ENCODE data around the gene ABCA1.

The ABCA1 gene

GRCh38 chr9:104851546-104851920 lies 76.4 kb downstream of the ABCA1 start:
- TF ChIP-seq, protein P1, sequence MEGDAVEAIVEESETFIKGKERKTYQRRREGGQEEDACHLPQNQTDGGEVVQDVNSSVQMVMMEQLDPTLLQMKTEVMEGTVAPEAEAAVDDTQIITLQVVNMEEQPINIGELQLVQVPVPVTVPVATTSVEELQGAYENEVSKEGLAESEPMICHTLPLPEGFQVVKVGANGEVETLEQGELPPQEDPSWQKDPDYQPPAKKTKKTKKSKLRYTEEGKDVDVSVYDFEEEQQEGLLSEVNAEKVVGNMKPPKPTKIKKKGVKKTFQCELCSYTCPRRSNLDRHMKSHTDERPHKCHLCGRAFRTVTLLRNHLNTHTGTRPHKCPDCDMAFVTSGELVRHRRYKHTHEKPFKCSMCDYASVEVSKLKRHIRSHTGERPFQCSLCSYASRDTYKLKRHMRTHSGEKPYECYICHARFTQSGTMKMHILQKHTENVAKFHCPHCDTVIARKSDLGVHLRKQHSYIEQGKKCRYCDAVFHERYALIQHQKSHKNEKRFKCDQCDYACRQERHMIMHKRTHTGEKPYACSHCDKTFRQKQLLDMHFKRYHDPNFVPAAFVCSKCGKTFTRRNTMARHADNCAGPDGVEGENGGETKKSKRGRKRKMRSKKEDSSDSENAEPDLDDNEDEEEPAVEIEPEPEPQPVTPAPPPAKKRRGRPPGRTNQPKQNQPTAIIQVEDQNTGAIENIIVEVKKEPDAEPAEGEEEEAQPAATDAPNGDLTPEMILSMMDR (conservative IDR thresholded peaks at IDR 0.05; ENCODE audit: low read depth, low read length) = no peak
- DNase-seq (ENCODE audit: low read depth) = no peak
- no peak overlapping the region for H3K4me3 ChIP-seq (ENCODE audit: low read length)

DNA sequence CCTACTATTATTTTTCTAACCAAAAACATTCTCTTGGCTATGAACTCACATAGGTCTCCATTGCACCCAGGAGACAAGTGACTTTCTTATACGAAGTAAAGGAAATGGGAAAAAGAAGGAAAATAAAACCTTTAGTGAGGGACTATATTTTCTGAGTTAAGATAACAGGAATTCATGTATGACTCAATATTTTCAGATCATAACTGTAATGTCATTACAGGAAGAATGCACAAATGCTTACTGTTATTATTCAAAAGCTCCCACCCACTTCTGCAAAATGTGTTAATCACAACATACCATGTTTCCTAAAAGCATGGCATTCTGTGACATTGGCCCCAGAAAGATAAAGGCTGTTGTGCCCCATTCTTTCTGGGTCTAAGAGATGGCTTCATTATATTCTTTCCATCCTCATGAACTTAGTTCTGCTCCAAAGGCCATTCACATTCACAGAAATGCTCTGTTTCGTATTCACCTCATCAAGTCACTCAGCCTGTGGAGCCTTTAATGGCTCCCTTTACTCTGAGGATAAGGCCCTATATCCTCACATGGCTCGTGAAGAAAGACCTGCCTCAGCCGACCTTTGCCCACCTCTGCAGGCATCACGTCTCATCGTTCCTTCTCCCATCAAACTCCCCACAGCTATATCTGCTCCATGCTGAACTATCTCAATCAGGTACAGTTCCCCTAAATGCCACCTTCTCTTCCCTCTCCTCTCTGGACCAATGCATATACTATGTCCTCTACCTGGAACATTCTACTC lies 77.0 kb downstream of the ABCA1 start:
- H3K4me3 ChIP-seq (ENCODE audit: low read length) = no peak overlapping the region
- TF ChIP-seq, protein P1 (conservative IDR thresholded peaks at IDR 0.05; ENCODE audit: low read depth, low read length) = no peak
- DNase-seq (ENCODE audit: low read depth) = no peak

DNA sequence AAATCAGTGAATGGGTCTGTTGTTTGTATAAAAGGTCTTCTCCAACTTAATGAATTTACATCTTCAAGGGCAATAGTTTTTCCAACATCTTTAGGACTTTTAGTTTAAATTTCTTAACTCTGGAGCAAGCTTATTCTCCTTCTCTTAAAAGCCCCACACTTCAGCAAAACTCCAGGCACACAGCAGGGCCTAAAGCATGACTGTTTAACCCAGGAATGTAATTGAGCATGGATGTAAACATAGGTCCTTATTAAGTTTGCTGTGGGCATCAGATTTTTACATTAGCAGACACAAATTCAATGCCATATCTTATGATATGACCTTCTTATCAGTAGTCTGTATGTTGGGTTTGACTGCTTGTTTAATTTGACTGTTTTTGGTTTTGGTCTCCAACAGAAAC lies 78.9 kb downstream of the ABCA1 start:
- TF ChIP-seq, protein P1 (conservative IDR thresholded peaks at IDR 0.05; ENCODE audit: low read depth, low read length) = no peak
- DNase-seq (ENCODE audit: low read depth) = no peak
- H3K4me3 ChIP-seq (ENCODE audit: low read length) = no peak overlapping the region

DNA sequence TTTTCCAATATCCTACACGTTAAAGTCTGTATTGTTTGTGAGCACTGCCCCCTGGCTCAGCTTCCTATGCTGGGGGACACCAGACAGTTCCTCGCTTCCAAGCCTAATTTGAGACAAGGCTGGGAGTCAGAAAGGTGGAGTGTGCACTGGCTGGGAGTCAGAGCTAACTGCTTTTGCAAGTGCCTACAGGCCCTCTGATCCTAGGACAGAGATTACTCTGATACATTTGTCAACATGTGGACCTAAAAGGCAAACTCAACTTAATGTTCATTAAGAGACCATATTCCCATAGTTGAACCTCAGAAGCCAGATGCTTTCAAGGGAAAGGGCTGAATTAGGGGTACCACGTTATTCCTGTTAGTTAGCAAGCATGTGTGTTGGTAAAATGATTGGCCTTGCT lies 83.2 kb downstream of the ABCA1 start:
- TF ChIP-seq, protein P1 (conservative IDR thresholded peaks at IDR 0.05; ENCODE audit: low read depth, low read length) = no peak
- no peak overlapping the region for H3K4me3 ChIP-seq (ENCODE audit: low read length)
- DNase-seq (ENCODE audit: low read depth) = no peak

DNA sequence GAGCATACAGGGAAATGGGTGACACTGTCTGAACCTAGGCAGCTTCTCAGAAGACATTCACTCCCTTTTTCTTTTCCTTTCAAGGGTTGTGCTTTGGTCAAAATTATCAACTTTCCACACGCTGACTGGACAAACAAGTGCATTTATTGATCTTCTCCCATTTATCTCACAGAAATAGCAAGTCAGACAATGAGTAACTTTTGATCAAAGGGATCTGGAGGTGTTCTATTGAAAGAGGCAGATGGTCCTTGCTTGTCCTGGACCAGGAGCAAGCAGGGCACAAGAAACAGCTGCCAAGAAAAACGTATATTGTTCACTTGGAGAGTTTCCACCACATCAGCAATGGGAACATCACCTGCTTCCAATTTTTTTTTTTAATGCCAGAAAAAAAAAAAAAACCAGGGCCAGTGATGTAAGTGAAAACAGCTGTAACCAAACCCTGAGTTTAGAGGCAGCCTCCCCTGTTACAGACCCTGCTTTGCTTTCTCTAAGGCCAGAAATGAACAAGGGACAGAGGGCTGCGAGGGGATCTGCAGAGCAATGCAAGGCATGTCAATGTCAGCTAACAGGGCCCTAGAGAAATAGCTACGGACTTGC lies 84.2 kb downstream of the ABCA1 start:
- TF ChIP-seq, protein P1 (conservative IDR thresholded peaks at IDR 0.05; ENCODE audit: low read depth, low read length) = no peak
- DNase-seq (ENCODE audit: low read depth) = no peak
- H3K4me3 ChIP-seq (ENCODE audit: low read length) = no peak overlapping the region

DNA sequence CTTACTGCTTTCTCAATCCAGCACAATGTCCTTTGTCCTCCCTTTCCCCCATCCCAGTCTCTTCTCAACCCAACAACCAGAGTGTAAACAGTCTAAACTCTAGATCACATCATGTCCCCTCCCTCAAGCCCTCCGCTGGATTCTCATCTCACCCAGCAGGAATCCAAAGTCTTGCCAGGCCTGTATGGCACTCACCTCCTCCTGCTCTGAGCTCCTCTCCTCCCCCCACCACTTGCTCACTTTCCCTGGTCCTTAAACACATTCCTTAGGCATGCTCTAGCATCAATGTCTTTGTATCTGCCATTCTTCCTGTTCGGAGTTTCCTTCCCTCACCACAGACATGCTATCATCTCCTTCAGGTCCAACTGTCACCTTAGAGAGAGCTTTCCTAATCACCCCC lies 85.3 kb downstream of the ABCA1 start:
- no peak overlapping the region for H3K4me3 ChIP-seq (ENCODE audit: low read length)
- DNase-seq (ENCODE audit: low read depth) = no peak
- TF ChIP-seq, protein P1 (conservative IDR thresholded peaks at IDR 0.05; ENCODE audit: low read depth, low read length) = no peak

DNA sequence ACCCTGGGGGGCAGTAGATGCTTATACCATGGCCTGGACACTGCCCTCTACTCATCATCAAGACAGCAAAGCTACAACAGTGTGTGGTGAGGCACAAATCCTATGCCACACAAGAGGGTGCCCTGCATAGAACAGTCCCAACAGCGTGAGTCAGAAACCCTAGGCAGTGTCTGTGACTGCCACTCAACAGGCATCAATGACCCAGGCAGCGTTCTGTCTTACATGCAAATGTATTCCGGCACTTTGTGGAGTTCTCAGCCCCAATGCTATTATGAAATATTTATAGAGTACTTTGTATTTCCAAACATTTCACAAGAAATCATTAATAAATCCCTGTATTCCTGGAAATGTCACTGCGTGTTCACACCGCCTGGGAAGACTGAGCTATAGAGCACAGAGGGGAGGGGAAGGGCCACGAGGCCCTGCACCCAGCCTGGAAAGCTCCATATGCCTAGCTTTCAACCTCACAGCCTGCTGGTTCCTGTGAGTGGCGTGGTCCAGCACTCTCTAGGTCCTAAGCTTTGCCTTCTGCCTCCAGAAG lies 86.3 kb downstream of the ABCA1 start:
- no peak overlapping the region for H3K4me3 ChIP-seq (ENCODE audit: low read length)
- no peak for DNase-seq (ENCODE audit: low read depth)
- TF ChIP-seq, protein P1 (conservative IDR thresholded peaks at IDR 0.05; ENCODE audit: low read depth, low read length) = no peak

Data from retinal pigment epithelial cell (primary cell).